H54 (cell line): ENCODE results near the gene LHPP.

ENCODE experiments used
- DNase-seq: peaks from one replicate; pipeline ENCODE4 v3.0.0; 2011; ENCODE audit warnings: low spot score, mixed read lengths; ENCODE audit not compliant: insufficient read length
- FAIRE-seq: peaks from 3 replicates; lab custom pipeline; 2011; peaks lifted over from hg19 to GRCh38; lab: Jason Lieb, UNC
- POLR2A ChIP-seq: IDR thresholded peaks from 2 replicates; pipeline ENCODE4 v1.6.1; 2011; ENCODE audit warnings: low read depth, mild to moderate bottlenecking, low read length

Gene LHPP

GRCh38 chr10:124453960-124454610 is 7.5 kb upstream of the LHPP start:
- FAIRE-seq = no peak
- TF ChIP-seq POLR2A = no peak
- no peak for DNase-seq

GRCh38 chr10:124455441-124455840 is 6.2 kb upstream of the LHPP start:
- DNase-seq (no peak), FAIRE-seq (no peak)
- TF ChIP-seq POLR2A = no peak

GRCh38 chr10:124458473-124458872 is 3.1 kb upstream of the LHPP start:
- FAIRE-seq = no peak
- no peak for DNase-seq
- TF ChIP-seq POLR2A = no peak

- DNase-seq (no peak), FAIRE-seq (no peak)
- TF ChIP-seq POLR2A = no peak
These were observed 2.7 kb upstream of the LHPP start for GRCh38 chr10:124458889-124459288.

GRCh38 chr10:124459395-124459794 is 2.2 kb upstream of the LHPP start:
- no peak for TF ChIP-seq POLR2A
- DNase-seq (no peak), FAIRE-seq (no peak)

- DNase-seq (no peak), FAIRE-seq (no peak)
- TF ChIP-seq POLR2A = no peak
These were observed 1.5 kb upstream of the LHPP start for GRCh38 chr10:124460144-124460543.

- no peak for TF ChIP-seq POLR2A
- DNase-seq = no peak
- no peak for FAIRE-seq
These were observed 699 bp downstream of the LHPP start for GRCh38 chr10:124462348-124462695.

- no peak for TF ChIP-seq POLR2A
- FAIRE-seq (no peak), DNase-seq (no peak)
These were observed 2.7 kb downstream of the LHPP start for GRCh38 chr10:124464028-124464965.

- no peak for TF ChIP-seq POLR2A
- FAIRE-seq = no peak
- no peak for DNase-seq
These were observed 3.6 kb downstream of the LHPP start for GRCh38 chr10:124465003-124465776.

- FAIRE-seq = no peak
- DNase-seq = no peak
- no peak for TF ChIP-seq POLR2A
These were observed 4.3 kb downstream of the LHPP start for GRCh38 chr10:124465777-124466488.

GRCh38 chr10:124467165-124467564 is 5.5 kb downstream of the LHPP start:
- no peak for TF ChIP-seq POLR2A
- DNase-seq = no peak
- no peak for FAIRE-seq

- no peak for TF ChIP-seq POLR2A
- FAIRE-seq = no peak
- no peak for DNase-seq
These were observed 7.0 kb downstream of the LHPP start for GRCh38 chr10:124468624-124469023.

- no peak for FAIRE-seq
- DNase-seq = no peak
- no peak for TF ChIP-seq POLR2A
These were observed 8.4 kb downstream of the LHPP start for GRCh38 chr10:124469956-124470484.
